GM23338 (cell line): Measurements from ENCODE around the gene GLMP. TPM values are rescaled to one million over a fixed set of nuclear protein-coding genes. Genes with fewer than 3 reads are reported as not detected.

Experiments used
- ATAC-seq: fragments of 200-7000 bp; cut with Tn5 transposase; 3 replicates; pipeline ENCODE4 v1.9.1; 2020
- DNase-seq: peaks from one replicate; pipeline ENCODE4 v3.0.0-alpha.2; 2015; ENCODE audit warnings: low spot score
- H2AFZ ChIP-seq: fragments of 200-600 bp; sonication (generic); 2 replicates; pipeline ENCODE4 v1.8.0; 2016; ENCODE audit warnings: antibody characterized with exemption, mild to moderate bottlenecking, moderate library complexity
- H3F3A ChIP-seq: fragments of 200-600 bp; sonication (generic); replicated peaks from 2 replicates; pipeline ENCODE4 v1.8.0; 2017; ENCODE audit warnings: antibody characterized with exemption, mixed run types, low read depth
- H3K27ac ChIP-seq: fragments of 200-600 bp; sonication (generic); 2 replicates; pipeline ENCODE4 v1.6.1; 2016; ENCODE audit warnings: low read depth
- H3K27me3 ChIP-seq: fragments of 200-600 bp; sonication (generic); 2 replicates; pipeline ENCODE4 v1.8.0; 2016; ENCODE audit warnings: mild to moderate bottlenecking, mixed run types, moderate library complexity; ENCODE audit not compliant: insufficient read depth
- H3K36me3 ChIP-seq: fragments of 200-600 bp; sonication (generic); 2 replicates; pipeline ENCODE4 v1.8.0; 2016; ENCODE audit warnings: mild to moderate bottlenecking; ENCODE audit not compliant: insufficient read depth
- H3K4me1 ChIP-seq: fragments of 200-600 bp; sonication (generic); 2 replicates; pipeline ENCODE4 v1.8.0; 2016; ENCODE audit warnings: mild to moderate bottlenecking, moderate library complexity; ENCODE audit not compliant: insufficient read depth
- H3K4me2 ChIP-seq: fragments of 200-600 bp; sonication (generic); 2 replicates; pipeline ENCODE4 v1.7.1; 2017; ENCODE audit warnings: mixed run types
- H3K4me3 ChIP-seq: fragments of 200-600 bp; sonication (generic); 2 replicates; pipeline ENCODE4 v1.6.1; 2016; ENCODE audit warnings: mixed run types
- H3K79me2 ChIP-seq: fragments of 200-600 bp; sonication (generic); replicated peaks from 2 replicates; pipeline ENCODE4 v1.8.0; 2017; ENCODE audit warnings: mild to moderate bottlenecking; ENCODE audit not compliant: insufficient read depth
- H3K9me2 ChIP-seq: fragments of 200-600 bp; sonication (generic); 2 replicates; pipeline ENCODE4 v1.8.0; 2017; ENCODE audit not compliant: insufficient read depth
- H4K20me1 ChIP-seq: fragments of 200-600 bp; sonication (generic); replicated peaks from 2 replicates; pipeline ENCODE4 v1.8.0; 2017; ENCODE audit warnings: mild to moderate bottlenecking; ENCODE audit not compliant: insufficient read depth
- H3K27ac Mint-ChIP-seq: 2 replicates; pipeline ENCODE4 v1.8.0; 2020; ENCODE audit warnings: inconsistent platforms, mild to moderate bottlenecking, moderate library complexity, mixed read lengths
- H3K27me3 Mint-ChIP-seq: 3 replicates; pipeline ENCODE4 v1.8.0; 2022; ENCODE audit warnings: low read depth, mild to moderate bottlenecking, moderate library complexity, mixed read lengths, inconsistent platforms; ENCODE audit not compliant: insufficient read depth, poor library complexity
- H3K36me3 Mint-ChIP-seq: 3 replicates; pipeline ENCODE4 v1.8.0; 2021; ENCODE audit warnings: low read depth, mild to moderate bottlenecking, inconsistent platforms, moderate library complexity, mixed read lengths
- H3K4me1 Mint-ChIP-seq: 3 replicates; pipeline ENCODE4 v1.8.0; 2020; ENCODE audit warnings: mild to moderate bottlenecking, inconsistent platforms, mixed read lengths
- H3K4me3 Mint-ChIP-seq: 3 replicates; pipeline ENCODE4 v1.8.0; 2021; ENCODE audit warnings: moderate library complexity, mild to moderate bottlenecking, inconsistent platforms, mixed read lengths
- H3K9me3 Mint-ChIP-seq: 3 replicates; pipeline ENCODE4 v1.8.0; 2020; ENCODE audit warnings: moderate library complexity, mild to moderate bottlenecking, inconsistent platforms, mixed read lengths
- CREB1 ChIP-seq: fragments of 250-450 bp; sonication (Bioruptor Pico); IDR thresholded peaks from 2 replicates; pipeline ENCODE4 v1.5.0; 2020; ENCODE audit warnings: low read depth, mild to moderate bottlenecking, moderate library complexity
- EZH2phosphoT487 ChIP-seq: fragments of 200-600 bp; sonication (generic); IDR thresholded peaks from one replicate; pipeline ENCODE4 v1.8.1; 2018; ENCODE audit warnings: antibody characterized with exemption; ENCODE audit not compliant: unreplicated experiment
- JUNB ChIP-seq: IDR thresholded peaks from one replicate; pipeline ENCODE4 v1.6.1; 2016; ENCODE audit warnings: antibody characterized with exemption; ENCODE audit not compliant: unreplicated experiment
- NANOG ChIP-seq: IDR thresholded peaks from 2 replicates; pipeline ENCODE4 v1.6.1; 2016; ENCODE audit warnings: antibody characterized with exemption, borderline replicate concordance
- POLR2AphosphoS5 ChIP-seq: IDR thresholded peaks from 2 replicates; pipeline ENCODE4 v1.6.1; 2016; ENCODE audit warnings: antibody characterized with exemption, low read depth
- STAT1 ChIP-seq: IDR thresholded peaks from one replicate; pipeline ENCODE4 v1.6.1; 2016; ENCODE audit warnings: antibody characterized with exemption; ENCODE audit not compliant: unreplicated experiment
- ZNF114 ChIP-seq: fragments of 250-450 bp; sonication (Bioruptor Pico); IDR thresholded peaks from 2 replicates; pipeline ENCODE4 v1.5.0; 2020; ENCODE audit warnings: mild to moderate bottlenecking, moderate library complexity
- ZNF331 ChIP-seq: fragments of 250-450 bp; sonication (Bioruptor Pico); IDR thresholded peaks from 2 replicates; pipeline ENCODE4 v1.5.0; 2020; ENCODE audit warnings: low read depth, mild to moderate bottlenecking, moderate library complexity
- polyA plus RNA-seq: library from polyadenylated mRNA; unstranded; fragments of >200 nt; fragmentation: Nextera tagmentation; extraction: Ambion mirVana; gene quantifications from 2 replicates; pipeline ENCODE4 v1.2.1, GENCODE V29; 2016
- total RNA-seq: library from RNA; depleted of rRNA; stranded (reverse); fragments of >200 nt; shearing (Covaris generic); gene quantifications from 2 replicates; pipeline ENCODE4 v1.2.3, GENCODE V29; 2014
- TF ChIP-seq, protein P1 (sequence below), 2 experiments: fragments of 200-600 bp in 1 of 2; sonication (generic) in 1 of 2; conservative IDR thresholded peaks; 2 replicates each; pipeline versions ENCODE4 v1.5.1 to v1.6.1; 2016 to 2017; ENCODE audit warnings: antibody characterized with exemption in 2 of 2, low read depth in 2 of 2, mild to moderate bottlenecking in 2 of 2, moderate library complexity in 1 of 2
- TF ChIP-seq, protein P2 (sequence below): IDR thresholded peaks from 2 replicates; pipeline ENCODE4 v1.6.1; 2016; ENCODE audit warnings: antibody characterized with exemption
- TF ChIP-seq, protein P3 (sequence below): IDR thresholded peaks from one replicate; pipeline ENCODE4 v1.6.1; 2018; ENCODE audit warnings: antibody characterized with exemption; ENCODE audit not compliant: unreplicated experiment

Gene GLMP
- total and polyA plus RNA-seq, 2 experiments from 2014 or later, result 33.6 to 41.9 TPM

DNA sequence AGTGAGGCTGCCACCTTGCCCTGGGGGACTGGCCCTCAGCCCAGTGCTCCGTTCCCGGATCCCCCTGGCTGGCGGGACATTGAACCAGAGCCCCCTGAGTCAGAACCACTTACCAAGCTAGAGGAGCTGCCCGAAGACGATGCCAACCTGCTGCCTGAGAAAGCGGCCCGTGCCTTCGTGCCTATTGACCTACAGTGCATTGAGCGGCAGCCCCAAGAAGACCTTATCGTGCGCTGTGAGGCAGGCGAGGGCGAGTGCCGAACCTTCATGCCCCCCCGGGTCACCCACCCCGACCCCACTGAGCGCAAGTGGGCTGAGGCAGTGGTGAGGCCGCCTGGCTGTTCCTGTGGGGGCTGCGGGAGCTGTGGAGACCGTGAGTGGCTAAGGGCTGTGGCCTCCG, 10.0 kb downstream of the GLMP start (continued):
- no peak for TF ChIP-seq POLR2AphosphoS5
- no peak for TF ChIP-seq NANOG
- TF ChIP-seq ZNF331 (CRISPR knock-in tag), result no peak

DNA sequence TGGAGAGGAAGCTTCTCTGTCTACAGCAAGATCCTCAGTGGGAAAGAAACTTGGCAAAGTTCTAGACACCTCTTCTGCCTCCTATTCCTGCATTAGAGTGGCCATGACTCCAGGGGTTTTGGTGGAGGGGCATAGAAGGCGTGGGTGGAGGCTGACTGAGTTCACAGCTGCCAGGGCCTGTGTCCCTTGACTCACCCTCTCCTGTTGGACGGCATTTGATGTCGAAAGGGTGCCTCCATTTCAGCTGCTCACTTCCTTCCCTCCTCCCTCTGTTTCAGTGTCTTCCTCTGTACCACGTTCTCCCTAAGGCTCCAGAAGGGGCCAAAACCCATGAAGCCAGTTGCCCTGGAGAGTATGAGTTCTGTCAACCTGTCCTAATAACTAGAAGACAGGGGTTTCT, 10.7 kb downstream of the GLMP start:
- no peak for DNase-seq
- Histone ChIP-seq H3K36me3 (0 out of 2 replicates have a peak, but pooled peaks cover 2% of the 10 kb centered on the region), H3K27ac (no peak overlapping the region), H3F3A (peaks cover 12% of the 10 kb centered on the region; the same call in 1 of the 2 replicates), H3K4me2 (no peak overlapping the region), H3K4me1 (peaks cover 16% of the 10 kb centered on the region), H3K4me3 (no peak overlapping the region), H4K20me1 (peaks cover 20% of the 10 kb centered on the region), H3K9me2 (no peaks in the 10 kb centered on the region), H3K27me3 (no peaks in the 10 kb centered on the region), H3K79me2 (peaks cover 25% of the 10 kb centered on the region), H2AFZ (no peak overlapping the region)
- ATAC-seq, result no peak
- TF ChIP-seq NANOG, result no peak
- TF ChIP-seq, protein P1, sequence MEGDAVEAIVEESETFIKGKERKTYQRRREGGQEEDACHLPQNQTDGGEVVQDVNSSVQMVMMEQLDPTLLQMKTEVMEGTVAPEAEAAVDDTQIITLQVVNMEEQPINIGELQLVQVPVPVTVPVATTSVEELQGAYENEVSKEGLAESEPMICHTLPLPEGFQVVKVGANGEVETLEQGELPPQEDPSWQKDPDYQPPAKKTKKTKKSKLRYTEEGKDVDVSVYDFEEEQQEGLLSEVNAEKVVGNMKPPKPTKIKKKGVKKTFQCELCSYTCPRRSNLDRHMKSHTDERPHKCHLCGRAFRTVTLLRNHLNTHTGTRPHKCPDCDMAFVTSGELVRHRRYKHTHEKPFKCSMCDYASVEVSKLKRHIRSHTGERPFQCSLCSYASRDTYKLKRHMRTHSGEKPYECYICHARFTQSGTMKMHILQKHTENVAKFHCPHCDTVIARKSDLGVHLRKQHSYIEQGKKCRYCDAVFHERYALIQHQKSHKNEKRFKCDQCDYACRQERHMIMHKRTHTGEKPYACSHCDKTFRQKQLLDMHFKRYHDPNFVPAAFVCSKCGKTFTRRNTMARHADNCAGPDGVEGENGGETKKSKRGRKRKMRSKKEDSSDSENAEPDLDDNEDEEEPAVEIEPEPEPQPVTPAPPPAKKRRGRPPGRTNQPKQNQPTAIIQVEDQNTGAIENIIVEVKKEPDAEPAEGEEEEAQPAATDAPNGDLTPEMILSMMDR (conservative IDR thresholded peaks at IDR 0.05; ENCODE audit: low read depth in 2 of 2), result no peak
- no peak for TF ChIP-seq ZNF331 (CRISPR knock-in tag)
- no peak for TF ChIP-seq STAT1
- no peak for TF ChIP-seq EZH2phosphoT487
- TF ChIP-seq POLR2AphosphoS5, result no peak
- TF ChIP-seq, protein P2, sequence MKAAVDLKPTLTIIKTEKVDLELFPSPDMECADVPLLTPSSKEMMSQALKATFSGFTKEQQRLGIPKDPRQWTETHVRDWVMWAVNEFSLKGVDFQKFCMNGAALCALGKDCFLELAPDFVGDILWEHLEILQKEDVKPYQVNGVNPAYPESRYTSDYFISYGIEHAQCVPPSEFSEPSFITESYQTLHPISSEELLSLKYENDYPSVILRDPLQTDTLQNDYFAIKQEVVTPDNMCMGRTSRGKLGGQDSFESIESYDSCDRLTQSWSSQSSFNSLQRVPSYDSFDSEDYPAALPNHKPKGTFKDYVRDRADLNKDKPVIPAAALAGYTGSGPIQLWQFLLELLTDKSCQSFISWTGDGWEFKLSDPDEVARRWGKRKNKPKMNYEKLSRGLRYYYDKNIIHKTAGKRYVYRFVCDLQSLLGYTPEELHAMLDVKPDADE, result no peak
- no peak overlapping the region for H3K27ac Mint-ChIP-seq
- H3K4me3 Mint-ChIP-seq, result no peak overlapping the region; the same call in 2 of the 3 replicates
- H3K36me3 Mint-ChIP-seq, result no peaks in the 10 kb centered on the region; the same call in 1 of the 3 replicates
- peaks cover 9% of the 10 kb centered on the region for H3K27me3 Mint-ChIP-seq
- no peaks in the 10 kb centered on the region for H3K9me3 Mint-ChIP-seq
- H3K4me1 Mint-ChIP-seq, result peaks cover 19% of the 10 kb centered on the region

DNA sequence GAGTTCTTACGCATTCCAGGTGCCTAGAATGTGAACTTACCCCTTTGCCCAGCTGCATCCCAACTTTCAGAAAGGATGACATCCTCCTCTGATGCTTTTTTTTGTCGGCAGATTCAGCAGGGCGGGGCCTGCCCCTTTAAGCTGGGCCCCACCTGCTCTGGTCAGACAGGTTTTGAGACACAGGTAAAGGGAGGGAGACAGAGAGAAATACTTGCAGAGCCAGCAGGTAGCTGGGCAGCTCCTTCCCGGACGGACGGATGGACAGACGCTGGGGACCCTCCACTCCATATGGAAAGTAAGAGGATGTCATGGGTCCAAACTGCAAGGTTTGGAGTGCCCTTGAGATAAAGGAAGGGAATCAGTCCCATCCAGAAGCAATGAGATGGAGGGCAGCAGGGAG, 11.4 kb downstream of the GLMP start, which contains the start of gene TMEM79:
TSS of gene TMEM79 (plus strand) at position 214 of the 400 bp plus-strand sequence. CDS start 902 bp downstream, outside the sequence.
- Histone ChIP-seq H3K36me3 (0 out of 2 replicates have a peak, but pooled peaks cover 6% of the 10 kb centered on the region), H3K79me2 (peaks cover 32% of the 10 kb centered on the region), H3K4me3 (peak within 1 kb of the TSS; percentile 83), H2AFZ (peak within 1 kb of the TSS; percentile 95), H3K9me2 (no peaks in the 10 kb centered on the region), H3K27me3 (no peaks in the 10 kb centered on the region), H3K27ac (peak within 1 kb of the TSS; percentile 79), H3F3A (peaks cover 12% of the 10 kb centered on the region; the same call in 1 of the 2 replicates), H3K4me2 (peak within 1 kb of the TSS; percentile 88), H3K4me1 (peaks cover 16% of the 10 kb centered on the region), H4K20me1 (peaks cover 25% of the 10 kb centered on the region)
- no peaks in the 10 kb centered on the region; the same call in 1 of the 3 replicates for H3K36me3 Mint-ChIP-seq
- H3K4me1 Mint-ChIP-seq, result peaks cover 19% of the 10 kb centered on the region
- peak; percentile 27 for DNase-seq
- peak within 1 kb of the TSS; percentile 98 for H3K4me3 Mint-ChIP-seq
- peaks cover 9% of the 10 kb centered on the region for H3K27me3 Mint-ChIP-seq
- no peak for ATAC-seq
- H3K9me3 Mint-ChIP-seq, result no peaks in the 10 kb centered on the region
- H3K27ac Mint-ChIP-seq, result peak within 1 kb of the TSS; percentile 93
- TF ChIP-seq ZNF114 (CRISPR knock-in tag), result no peak
- no peak for TF ChIP-seq POLR2AphosphoS5
- TF ChIP-seq JUNB, result no peak
- no peak for TF ChIP-seq CREB1 (CRISPR knock-in tag)
- no peak for TF ChIP-seq ZNF331 (CRISPR knock-in tag)
- TF ChIP-seq STAT1, result no peak
- no peak for TF ChIP-seq NANOG
- TF ChIP-seq, protein P3, sequence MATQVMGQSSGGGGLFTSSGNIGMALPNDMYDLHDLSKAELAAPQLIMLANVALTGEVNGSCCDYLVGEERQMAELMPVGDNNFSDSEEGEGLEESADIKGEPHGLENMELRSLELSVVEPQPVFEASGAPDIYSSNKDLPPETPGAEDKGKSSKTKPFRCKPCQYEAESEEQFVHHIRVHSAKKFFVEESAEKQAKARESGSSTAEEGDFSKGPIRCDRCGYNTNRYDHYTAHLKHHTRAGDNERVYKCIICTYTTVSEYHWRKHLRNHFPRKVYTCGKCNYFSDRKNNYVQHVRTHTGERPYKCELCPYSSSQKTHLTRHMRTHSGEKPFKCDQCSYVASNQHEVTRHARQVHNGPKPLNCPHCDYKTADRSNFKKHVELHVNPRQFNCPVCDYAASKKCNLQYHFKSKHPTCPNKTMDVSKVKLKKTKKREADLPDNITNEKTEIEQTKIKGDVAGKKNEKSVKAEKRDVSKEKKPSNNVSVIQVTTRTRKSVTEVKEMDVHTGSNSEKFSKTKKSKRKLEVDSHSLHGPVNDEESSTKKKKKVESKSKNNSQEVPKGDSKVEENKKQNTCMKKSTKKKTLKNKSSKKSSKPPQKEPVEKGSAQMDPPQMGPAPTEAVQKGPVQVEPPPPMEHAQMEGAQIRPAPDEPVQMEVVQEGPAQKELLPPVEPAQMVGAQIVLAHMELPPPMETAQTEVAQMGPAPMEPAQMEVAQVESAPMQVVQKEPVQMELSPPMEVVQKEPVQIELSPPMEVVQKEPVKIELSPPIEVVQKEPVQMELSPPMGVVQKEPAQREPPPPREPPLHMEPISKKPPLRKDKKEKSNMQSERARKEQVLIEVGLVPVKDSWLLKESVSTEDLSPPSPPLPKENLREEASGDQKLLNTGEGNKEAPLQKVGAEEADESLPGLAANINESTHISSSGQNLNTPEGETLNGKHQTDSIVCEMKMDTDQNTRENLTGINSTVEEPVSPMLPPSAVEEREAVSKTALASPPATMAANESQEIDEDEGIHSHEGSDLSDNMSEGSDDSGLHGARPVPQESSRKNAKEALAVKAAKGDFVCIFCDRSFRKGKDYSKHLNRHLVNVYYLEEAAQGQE, result no peak
